Measurements from ENCODE around the gene SHKBP1.
"Not testable (repeated sequence)": the region's sequence is repeated elsewhere in the genome, so short reads cannot be mapped to it uniquely, and the experiment has no call there.

SHKBP1 gene

DNA sequence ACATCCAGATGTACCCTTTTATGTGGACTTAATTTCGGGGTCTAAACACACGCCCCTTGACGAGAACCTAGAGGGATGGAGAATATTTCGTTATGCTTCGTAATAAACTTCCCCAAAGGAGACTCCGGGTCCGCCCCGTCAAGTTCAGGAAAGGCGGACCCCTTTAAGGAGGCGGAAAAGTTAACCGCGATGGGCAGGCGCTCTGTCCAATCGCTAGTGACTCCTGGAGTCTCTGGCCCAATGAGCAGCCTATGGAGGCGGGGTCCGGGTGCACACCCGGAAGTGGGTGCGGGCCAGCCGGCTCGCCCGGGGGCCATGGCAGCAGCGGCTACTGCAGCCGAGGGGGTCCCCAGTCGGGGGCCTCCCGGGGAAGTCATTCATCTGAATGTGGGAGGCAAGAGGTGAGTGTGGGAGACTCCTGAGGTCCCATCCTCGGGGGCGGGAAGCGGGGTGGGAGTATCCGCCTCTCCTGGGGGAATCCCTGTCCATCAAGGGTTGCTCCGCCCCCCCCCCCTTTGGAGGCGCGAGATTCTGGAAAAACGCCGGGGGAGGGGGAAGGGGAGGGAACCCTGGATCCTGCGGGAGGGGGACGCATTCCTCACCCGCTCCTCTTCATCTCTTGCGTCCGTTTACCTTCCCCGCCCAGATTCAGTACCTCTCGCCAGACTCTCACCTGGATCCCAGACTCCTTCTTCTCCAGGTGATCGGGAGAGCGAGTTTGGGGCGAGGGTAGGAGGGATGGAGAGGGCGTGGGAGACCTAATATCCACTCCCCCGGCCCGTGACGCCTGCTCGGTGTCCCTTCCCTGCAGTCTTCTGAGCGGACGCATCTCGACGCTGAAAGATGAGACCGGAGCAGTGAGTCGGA is at the start of gene SHKBP1:
SHKBP1 (plus strand) TSS at position 289 of the 867 bp plus-strand sequence; CDS start at position 316, 27 bp downstream.
- peak; percentile 97 for DNase-seq

DNA sequence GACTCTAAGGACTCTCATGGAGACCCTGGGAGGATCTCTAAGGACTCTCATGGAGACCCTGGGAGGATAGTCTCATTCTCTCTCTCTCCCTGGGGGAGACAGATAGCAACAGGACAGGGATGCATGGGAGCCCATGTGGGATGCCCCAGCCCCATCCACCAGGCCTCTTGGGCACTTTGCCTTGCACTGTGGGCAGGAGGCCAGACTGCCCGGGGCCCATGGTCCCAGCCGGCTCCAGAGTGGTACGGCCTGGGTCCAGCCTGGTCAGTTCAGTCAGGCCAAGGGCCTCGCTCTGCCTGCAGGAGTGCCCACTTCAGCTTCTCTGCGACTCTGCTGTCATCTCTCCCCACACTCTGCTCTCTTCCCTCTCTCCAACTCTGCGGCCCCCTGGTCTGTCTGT is 48.6 kb upstream of the SHKBP1 start:
- no peak for DNase-seq

DNA sequence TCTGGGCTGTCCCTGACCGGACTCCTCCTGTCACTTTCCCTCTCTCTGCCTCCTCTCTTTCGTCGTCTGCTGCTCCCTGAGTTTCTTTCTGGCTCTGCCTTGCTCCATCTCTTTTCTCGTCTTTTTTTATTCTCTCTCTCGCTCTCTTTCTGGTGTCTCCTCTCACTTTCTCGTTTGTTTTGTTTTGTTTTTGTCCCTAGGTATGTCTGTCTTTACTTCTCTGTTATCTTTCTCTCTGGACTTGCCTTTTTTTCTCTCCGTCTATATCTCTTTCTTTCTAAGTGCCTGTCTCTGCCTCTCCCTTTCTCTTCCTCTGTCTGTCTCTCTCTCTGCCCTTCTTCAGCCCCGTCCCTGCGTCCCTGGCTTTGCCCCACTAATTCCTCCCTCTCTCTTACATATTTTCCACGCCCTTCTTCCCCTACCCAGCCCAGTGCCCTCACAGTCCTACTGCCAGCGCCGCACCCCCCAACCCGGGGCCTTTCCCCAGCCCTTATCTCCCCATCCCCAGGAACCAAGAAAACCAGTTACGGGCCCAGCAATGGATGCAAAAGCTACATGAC is 48.1 kb upstream of the SHKBP1 start:
- DNase-seq: no peak

DNA sequence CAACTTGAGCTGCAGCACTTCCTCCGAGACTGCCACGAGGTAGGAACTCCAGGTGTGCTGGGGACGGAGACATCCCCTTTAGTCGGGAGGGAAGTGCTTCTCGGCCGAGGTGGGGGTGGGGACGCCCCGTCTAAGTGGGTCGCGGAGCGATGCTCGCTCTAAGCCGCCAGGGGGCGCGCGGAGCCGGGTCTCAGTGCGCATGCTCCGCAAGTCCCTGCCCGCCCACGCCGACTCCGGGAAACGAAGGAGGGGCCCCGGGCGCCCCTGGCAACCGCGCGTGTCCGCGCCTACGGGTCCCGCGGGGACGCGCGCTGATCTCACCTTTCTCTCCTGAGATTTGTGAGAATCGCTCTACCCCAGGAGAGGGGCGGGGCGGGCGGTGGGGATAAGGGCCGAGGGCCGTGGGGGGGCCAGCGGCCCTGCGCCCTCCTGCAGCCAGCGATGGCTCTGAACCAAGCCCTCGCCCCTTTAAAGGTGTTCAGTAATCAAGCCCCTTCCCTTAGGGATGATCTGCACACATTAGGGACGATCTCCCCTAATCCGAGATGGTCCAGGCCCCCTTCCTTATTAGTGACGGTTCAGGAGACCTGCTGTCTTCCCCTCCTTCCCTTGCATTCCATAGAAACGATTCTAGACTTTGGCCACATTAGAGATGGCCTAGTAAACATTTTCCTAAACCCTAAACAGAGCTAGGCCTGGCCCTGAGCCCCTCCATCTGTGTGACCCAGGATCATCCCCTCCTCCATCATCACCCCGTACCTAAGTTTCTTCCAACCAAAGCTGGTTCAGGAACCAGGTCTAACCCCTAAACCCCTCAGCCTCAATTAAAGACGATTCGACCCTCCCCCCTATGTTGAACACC is 47.3 kb upstream of the SHKBP1 start:
- peak; percentile 96 for DNase-seq

DNA sequence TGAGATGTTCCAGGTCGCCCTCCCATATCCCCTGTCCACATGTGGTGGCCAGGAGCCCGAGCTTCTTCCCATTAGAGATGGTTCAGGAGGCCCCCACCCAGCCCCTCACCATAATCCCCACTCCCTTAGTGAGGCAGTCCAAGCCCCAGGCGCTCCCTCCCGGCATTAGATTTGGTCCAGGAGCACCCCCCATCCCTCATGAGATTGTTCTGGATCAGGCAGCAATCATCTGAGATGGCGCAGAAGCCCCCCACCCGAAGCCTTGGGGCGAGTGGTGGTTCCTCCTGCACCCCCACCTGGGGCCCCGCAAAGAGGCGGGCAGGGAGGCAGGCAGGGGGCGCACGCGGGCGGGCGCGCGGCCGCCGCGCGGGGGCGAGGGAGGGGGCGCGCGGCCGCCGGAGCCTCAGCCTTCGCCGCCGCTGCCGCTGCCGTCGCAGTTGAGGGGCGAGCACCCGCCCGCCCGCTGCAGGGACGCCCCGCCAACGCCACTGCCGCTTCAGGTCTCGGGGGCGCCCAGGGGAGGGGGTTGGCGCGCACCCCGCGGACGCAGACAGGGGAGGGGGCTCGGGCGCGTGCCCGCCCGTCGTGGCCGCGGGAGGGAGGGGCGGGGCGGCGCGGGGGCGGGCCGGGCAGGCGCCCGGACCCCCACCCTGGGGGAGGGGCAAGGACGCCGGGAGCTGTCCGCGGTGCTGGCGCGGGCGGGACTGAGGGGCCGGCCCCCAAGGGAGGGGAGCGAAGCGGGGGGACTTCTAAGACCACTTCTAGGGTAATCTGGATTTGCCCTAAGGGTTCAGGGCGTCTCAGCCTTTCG is 46.4 kb upstream of the SHKBP1 start:
- peak; percentile 72 for DNase-seq

DNA sequence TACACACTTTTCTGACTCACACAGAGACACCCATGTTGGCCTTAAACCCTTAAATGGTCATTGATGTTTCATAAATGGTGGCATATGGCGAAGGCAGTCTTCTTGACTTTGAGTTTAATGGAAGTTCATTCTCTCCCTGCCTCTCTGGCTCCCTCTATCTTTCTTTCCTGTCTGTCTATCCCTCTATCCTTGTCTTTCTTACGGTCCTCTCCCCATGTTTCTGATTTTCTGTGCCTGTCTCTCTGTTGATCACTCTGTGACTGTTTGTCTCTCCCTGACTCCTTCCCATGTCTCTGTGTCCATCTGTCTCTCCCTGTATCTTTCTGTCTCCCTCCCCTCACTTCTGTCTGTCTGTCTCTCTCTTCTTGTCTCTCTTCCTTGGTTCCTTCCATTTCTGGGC is 43.2 kb upstream of the SHKBP1 start:
- no peak for DNase-seq

DNA sequence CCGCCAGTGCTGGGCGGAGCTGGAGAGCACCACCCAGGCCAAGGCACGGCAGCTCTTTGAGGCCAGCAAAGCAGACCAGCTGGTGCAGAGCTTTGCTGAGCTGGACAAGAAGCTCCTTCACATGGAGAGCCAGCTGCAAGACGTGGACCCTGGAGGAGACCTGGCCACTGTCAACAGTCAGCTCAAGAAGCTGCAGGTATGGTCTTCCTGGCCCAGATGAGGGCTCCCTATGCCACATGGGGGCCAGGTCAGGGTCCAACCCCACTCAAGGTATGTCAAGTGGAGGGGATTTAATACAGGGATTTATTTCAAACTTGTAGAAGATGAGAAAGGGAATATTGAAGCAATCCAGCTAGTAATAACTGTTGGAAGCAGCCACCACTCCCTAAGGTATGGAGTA is 42.5 kb upstream of the SHKBP1 start:
- DNase-seq: no peak

DNA sequence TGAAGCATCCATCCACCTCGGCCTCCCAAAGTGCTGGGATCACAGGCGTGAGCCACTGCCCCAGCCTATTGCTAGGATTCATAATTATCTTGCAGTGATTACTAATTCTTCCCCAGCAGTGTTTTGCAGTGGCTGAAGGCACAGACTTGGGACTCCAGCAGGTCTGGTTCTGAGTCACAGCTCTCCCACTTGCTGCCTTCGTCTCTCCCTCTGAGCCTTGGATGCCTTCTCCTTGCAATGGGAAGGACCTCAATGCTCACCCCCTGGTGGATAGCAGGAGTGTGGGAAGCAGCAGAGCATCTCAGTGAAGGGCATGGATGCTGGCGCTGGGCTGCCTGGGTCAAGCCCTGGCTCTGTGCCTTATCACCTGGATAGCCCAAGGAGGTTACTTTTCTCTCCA is 37.6 kb upstream of the SHKBP1 start:
- DNase-seq: no peak

DNA sequence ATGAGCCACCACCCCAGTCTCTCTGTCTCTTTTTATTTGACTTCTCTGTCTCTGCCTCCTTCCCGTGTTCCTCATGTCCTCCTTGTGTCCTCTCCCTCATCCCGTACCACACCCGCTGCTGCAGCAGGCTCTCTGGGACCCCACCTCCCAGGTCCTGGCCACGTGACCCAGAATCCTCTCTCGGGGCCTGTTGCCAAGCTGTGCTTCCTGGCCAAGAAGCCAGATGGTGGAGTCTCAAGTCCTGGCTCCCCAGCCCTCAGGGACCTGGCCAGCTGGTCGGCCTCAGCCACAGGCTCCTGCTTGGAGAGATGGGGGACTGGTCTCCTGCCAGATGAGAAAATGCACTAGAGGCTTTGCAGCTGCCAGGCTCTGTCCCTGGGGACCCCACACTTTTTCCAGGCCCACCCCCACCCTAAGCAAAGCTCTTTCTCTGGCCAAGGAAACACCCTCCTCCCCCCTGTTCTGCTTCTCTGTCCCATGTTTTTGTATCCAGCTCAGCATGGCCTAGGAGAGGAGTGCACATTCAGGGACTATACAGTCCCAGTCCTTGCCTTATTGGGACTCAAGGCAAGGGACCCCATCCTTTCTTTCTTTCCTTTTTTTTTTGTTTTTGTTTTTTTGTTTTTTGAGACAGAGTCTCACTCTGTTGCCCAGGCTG is 34.3 kb upstream of the SHKBP1 start:
- no peak for DNase-seq

DNA sequence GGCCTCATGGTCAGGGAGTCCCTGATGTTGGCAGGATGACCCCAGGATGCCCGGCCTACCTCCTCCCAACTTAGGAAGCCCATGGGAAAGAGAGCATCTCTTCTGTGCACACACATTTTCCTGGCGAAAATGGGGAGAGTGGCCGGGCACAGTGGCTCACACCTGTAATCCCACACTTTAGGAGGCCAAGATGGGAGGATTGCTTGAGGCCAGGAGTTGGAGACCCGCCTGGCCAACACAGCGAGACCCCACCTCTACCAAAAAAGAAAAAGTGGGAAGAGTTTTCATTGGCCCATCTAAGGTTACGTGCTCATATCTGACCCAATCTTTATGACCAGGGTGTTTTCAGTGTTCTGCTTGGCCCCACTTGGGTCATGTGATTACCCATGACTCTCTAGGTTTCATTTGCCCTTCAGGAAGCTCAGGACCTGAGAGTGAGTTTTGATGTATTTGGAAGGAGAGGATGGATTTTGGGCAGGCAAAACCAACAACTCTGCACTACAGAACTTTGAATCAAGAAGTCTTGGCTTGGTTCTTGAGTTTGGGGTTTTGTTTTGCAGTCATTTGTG is 33.6 kb upstream of the SHKBP1 start:
- DNase-seq: no peak

DNA sequence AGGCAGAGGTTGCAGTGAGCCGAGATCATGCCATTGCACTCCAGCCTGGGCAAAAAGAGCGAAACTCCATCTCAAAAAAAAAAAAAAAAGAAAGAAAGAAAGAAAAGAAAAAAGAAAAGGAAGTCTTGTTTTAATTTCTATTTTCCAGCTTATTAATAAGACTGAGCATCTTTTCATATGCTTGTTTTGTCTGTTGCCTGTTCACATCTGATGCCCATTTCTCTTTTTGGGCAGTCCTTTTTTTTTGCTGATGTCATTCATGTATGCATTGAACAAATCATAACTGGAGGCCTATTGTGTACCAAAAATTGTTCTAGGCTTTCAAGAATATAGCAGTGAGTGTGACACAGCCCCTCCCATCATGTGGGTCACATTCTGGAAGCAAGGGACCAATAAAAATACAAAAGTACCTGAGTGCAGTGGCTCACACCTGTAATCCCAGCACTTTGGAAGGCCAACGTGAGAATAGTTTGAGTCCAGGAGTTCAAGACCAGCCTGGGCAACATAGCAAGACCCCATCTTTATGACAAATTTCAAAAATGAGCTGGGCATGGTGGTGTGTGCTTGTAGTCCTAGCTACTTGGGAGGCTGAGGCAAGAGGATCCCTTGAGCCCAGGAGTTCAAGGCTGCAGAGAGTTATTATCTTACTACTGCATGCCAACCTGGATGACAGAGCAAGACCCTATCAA is 30.4 kb upstream of the SHKBP1 start:
- not testable (repeated sequence) for DNase-seq

DNA sequence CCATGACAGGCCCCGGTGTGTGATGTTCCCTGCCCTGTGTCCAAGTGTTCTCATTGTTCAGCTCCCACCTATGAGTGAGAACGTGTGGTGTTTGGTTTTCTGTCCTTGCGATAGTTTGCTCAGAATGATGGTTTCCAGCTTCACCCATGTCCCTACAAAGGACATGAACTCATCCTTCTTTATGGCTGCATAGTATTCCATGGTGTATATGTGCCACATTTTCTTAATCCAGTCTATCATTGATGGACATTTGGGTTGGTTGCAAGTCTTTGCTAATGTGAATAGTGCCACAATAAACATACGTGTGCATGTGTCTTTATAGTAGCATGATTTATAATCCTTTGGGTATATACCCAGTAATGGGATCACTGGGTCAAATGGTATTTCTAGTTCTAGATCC is 29.5 kb upstream of the SHKBP1 start:
- not testable (repeated sequence) for DNase-seq

DNA sequence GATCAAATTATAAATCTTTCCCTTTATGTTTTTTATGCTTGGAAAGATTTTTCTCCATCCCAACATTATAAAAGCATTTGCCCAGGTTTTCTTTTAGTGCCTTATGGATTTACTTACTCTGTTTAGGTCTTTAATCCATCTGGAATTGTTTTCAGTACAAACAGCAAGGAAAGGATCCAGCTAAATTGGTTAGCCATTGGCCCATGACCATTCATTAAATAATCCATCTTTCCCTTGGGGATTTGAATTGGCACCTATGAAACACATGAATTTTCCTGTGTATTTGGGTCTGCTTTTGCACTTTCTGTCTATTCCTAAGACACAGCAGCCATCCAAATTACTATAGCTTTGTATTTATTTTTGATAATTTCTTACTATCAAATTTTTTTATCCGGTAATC is 28.8 kb upstream of the SHKBP1 start:
- DNase-seq: no peak

GRCh38 chr19:40549007-40549708 is 27.5 kb upstream of the SHKBP1 start:
- peak; percentile 90 for DNase-seq

GRCh38 chr19:40550951-40551350 is 25.7 kb upstream of the SHKBP1 start:
- DNase-seq: no peak

DNA sequence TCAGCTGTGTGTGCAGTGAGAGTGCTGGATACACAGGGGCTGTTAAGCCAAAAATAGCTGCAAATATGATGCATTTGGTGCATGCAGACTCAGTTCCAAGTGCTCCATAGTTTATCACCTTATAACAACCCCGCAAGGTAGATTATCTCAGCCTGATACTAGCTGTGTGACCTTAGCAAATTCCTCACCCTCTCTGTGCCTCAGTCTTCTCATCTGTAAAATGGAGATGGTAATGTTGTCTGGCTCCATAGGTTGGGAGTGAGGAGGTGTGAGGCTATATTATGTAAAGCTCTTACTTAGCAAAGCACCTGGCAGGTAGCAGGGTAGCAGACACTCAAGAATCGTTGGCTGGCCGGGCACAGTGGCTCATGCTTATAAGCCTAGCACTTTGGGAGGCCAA is 23.8 kb upstream of the SHKBP1 start:
- no peak for DNase-seq

- DNase-seq: no peak
Measured at GRCh38 chr19:40553885-40554857, 22.5 kb upstream of the SHKBP1 start.

DNA sequence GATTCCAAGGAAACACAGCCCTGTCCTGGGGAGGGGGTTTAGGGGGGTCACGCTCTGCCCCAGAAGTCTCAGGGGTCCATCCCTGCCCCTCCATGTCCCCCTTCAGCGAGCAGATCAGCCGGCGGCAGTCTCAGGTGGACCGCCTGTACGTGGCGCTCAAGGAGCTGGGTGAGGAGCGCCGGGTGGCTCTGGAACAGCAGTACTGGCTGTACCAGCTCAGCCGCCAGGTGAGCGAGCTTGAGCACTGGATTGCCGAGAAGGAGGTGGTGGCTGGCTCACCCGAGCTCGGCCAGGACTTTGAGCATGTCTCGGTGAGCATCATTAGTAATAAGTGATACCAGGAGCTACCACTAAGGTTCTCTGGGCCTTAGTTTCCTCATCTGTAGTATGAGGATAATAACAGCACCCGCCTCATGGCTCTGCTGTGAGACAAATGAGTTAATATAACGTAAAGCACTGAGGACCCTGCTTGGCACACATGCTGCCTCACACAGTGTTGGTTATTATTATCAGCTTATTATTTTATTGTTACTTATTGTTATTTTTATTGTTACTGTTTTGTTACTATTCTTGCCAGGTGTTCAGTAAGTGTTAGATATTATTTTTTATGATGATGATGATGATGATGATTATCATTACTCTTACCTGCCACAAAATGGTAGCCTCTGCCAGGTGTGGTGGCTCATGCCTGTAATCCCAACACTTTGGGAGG is 20.5 kb upstream of the SHKBP1 start:
- DNase-seq: no peak
